ENCODE data around the gene SNX33.
"Not testable (repeated sequence)": the region's sequence is repeated elsewhere in the genome, so short reads cannot be mapped to it uniquely, and the experiment has no call there.

SNX33 gene

DNA sequence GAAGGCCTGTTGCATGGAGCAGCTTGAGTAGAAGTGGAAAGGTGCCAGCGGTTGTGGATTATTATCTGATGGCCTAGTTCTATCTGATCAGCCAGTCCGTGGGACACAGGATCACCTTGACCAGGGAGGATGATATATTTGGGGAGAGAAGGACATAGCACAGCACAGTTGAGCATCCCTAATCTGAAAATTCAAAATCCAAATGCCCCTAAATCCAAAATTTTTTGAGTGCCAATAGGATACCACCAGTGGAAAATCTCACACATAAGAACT, 58.9 kb downstream of the SNX33 start:
- Histone ChIP-seq H3K9me3 (ENCODE audit: insufficient read depth, low read depth, low read length) (no peaks in the 10 kb centered on the region), H3K36me3 (ENCODE audit: insufficient read depth, low read length) (no peaks in the 10 kb centered on the region), H3K27ac (ENCODE audit: low read depth, low read length) (no peak overlapping the region), H3K4me1 (ENCODE audit: insufficient read depth, low read length) (no peaks in the 10 kb centered on the region), H3K4me3 (ENCODE audit: low read length) (no peak overlapping the region), H3K27me3 (ENCODE audit: insufficient read depth, low read length) (no peaks in the 10 kb centered on the region), H3K9ac (ENCODE audit: low read depth, low read length) (no peak overlapping the region)
- 100% methylated on average over 2 of the region's 2 CpGs for WGBS

DNA sequence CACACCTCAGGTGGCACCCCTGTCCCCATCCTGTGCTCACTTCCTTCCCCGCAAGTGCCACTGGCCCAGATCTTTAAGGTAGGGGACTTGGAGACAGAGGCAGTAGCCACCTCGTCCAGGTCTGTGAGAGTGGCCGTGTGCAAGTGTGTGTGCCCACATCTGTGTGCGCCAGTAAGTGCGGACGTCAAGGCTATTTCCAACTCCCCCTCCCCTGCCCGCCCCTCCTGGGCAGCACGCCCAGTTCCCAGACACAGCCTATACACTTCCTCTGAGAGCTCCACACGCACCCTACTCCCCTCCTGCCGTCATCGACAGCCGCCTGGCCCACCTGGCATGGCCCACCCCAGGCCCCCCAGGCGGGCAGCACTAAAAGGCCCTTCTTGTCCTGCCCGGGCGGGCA, 61.7 kb downstream of the SNX33 start:
- H3K9ac ChIP-seq (ENCODE audit: low read depth, low read length); H3K36me3 ChIP-seq (ENCODE audit: insufficient read depth, low read length); H3K4me1 ChIP-seq (ENCODE audit: insufficient read depth, low read length); H3K27ac ChIP-seq (ENCODE audit: low read depth, low read length); H3K9me3 ChIP-seq (ENCODE audit: insufficient read depth, low read depth, low read length); H3K4me3 ChIP-seq (ENCODE audit: low read length): not testable (repeated sequence)
- 90% methylated on average over 12 of the region's 15 CpGs for WGBS
- peaks cover 11% of the 10 kb centered on the region for H3K27me3 ChIP-seq (ENCODE audit: insufficient read depth, low read length)

DNA sequence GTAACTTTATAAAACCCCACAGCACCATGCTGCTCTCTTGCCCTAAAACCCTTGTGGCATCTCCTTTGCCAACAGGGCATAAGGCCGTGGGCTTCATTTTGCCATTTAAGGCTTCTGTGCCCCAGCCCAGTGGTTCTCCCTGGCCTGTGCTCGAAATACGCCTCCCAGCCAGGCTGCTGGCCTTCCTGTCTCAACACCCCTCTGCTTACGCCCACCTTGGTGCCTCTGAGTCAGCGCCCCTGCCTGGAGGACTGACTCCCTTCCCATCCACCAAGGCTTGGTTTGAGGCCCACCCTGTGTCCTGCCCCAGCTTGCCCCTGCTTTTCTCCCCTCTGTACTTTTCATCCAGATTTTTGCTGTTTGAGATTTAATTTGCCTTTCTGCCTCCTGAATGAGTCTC, 63.2 kb downstream of the SNX33 start:
- WGBS = 93% methylated on average over 3 of the region's 5 CpGs
- not testable (repeated sequence) for H3K9ac ChIP-seq (ENCODE audit: low read depth, low read length); H3K36me3 ChIP-seq (ENCODE audit: insufficient read depth, low read length); H3K27ac ChIP-seq (ENCODE audit: low read depth, low read length); H3K9me3 ChIP-seq (ENCODE audit: insufficient read depth, low read depth, low read length); H3K4me3 ChIP-seq (ENCODE audit: low read length); H3K4me1 ChIP-seq (ENCODE audit: insufficient read depth, low read length)
- H3K27me3 ChIP-seq (ENCODE audit: insufficient read depth, low read length) = peaks cover 11% of the 10 kb centered on the region

DNA sequence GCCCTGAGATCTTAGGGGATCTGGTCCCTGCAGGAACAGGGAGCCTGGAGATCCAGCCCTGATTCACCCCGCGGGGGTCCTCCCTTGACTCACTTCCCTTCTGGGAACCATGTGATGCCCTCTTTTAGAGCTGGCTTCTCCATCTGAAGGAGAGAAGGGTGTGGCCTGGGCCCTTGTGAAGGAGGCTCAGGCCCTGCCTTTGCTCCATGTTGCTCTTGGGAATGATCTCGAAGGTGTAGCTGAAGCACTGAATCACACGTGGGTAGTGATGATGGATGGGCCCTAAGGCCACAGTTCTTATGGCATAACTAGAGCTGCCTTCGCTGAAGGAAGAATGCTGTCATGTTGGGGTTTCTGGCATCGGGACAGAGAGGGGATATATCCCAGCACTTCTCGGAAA, 63.8 kb downstream of the SNX33 start:
- 75% methylated on average over 7 of the region's 7 CpGs for WGBS

More for the DNA sequence above, 63.8 kb downstream of the SNX33 start:
- H3K27me3 ChIP-seq (ENCODE audit: insufficient read depth, low read length) = peaks cover 11% of the 10 kb centered on the region
- H3K36me3 ChIP-seq (ENCODE audit: insufficient read depth, low read length); H3K27ac ChIP-seq (ENCODE audit: low read depth, low read length); H3K9me3 ChIP-seq (ENCODE audit: insufficient read depth, low read depth, low read length); H3K4me3 ChIP-seq (ENCODE audit: low read length); H3K9ac ChIP-seq (ENCODE audit: low read depth, low read length); H3K4me1 ChIP-seq (ENCODE audit: insufficient read depth, low read length): not testable (repeated sequence)
